SK-N-SH (cell line): ENCODE data around the gene YBX2. TPM values are rescaled to one million over a fixed set of nuclear protein-coding genes. Genes with fewer than 3 reads are reported as not detected.

ENCODE experiments used
- CTCF ChIA-PET: fragments of 300-600, 350-600 bp; formaldehyde crosslinking; extraction: SDS; loops from one replicate; lab custom pipeline; 2021; lab: Yijun Ruan, JAX
- POLR2A ChIA-PET: fragments of 350-600 bp; sonication (Branson Sonifier 250); formaldehyde crosslinking; extraction: SDS; loops from one replicate; lab custom pipeline; 2020; ENCODE audit warnings: antibody characterized with exemption, inconsistent platforms; lab: Yijun Ruan, JAX
- DNase-seq: peaks from one replicate; pipeline ENCODE4 v3.0.0; 2012
- H2AFZ ChIP-seq: fragments of 200-600 bp; sonication (generic); 2 replicates; pipeline ENCODE4 v1.8.1; 2016; ENCODE audit warnings: antibody characterized with exemption, mild to moderate bottlenecking, low read depth
- H3F3A ChIP-seq: fragments of 200-600 bp; sonication (generic); replicated peaks from 2 replicates; pipeline ENCODE3; 2016; ENCODE audit warnings: antibody characterized with exemption, mild to moderate bottlenecking; ENCODE audit not compliant: insufficient read depth
- H3K27ac ChIP-seq, 2 experiments: fragments of 200-500 bp in 1 of 2; fragments of 200-600 bp in 1 of 2; sonication (Bioruptor generic) in 1 of 2; sonication (generic), shearing (Covaris generic) in 1 of 2; 2 replicates each; pipeline versions ENCODE4 v1.5.1 to v1.6.1; 2014 to 2016; ENCODE audit warnings: low read depth in 2 of 2, inconsistent platforms in 1 of 2, low read length in 1 of 2, mild to moderate bottlenecking in 1 of 2, mixed read lengths in 1 of 2
- H3K27me3 ChIP-seq: fragments of 200-600 bp; sonication (generic), shearing (Covaris generic); 2 replicates; pipeline ENCODE4 v1.6.1; 2016; ENCODE audit warnings: mixed run types; ENCODE audit not compliant: insufficient read depth
- H3K36me3 ChIP-seq, 2 experiments: fragments of 200-500 bp in 1 of 2; fragments of 200-600 bp in 1 of 2; sonication (Bioruptor generic) in 1 of 2; sonication (generic) in 1 of 2; replicated peaks in 1 of 2; 2 replicates each; pipeline versions ENCODE3 to v1.5.1; 2014 to 2016; ENCODE audit warnings: low read length in 1 of 2, mild to moderate bottlenecking in 1 of 2; ENCODE audit not compliant: insufficient read depth in 2 of 2, control insufficient read depth in 1 of 2
- H3K4me1 ChIP-seq, 2 experiments: fragments of 200-500 bp in 1 of 2; fragments of 200-600 bp in 1 of 2; sonication (Bioruptor generic) in 1 of 2; sonication (generic), shearing (Covaris generic) in 1 of 2; 2 replicates each; pipeline versions ENCODE4 v1.5.1 to v1.6.1; 2014 to 2016; ENCODE audit warnings: low read depth in 1 of 2, low read length in 1 of 2, mixed run types in 1 of 2; ENCODE audit not compliant: insufficient read depth in 2 of 2, control insufficient read depth in 1 of 2
- H3K4me2 ChIP-seq: fragments of 200-600 bp; sonication (generic), shearing (Covaris generic); 2 replicates; pipeline ENCODE4 v1.6.1; 2017; ENCODE audit warnings: mixed run types
- H3K4me3 ChIP-seq, 2 experiments: fragments of 200-500 bp in 1 of 2; fragments of 200-600 bp in 1 of 2; sonication (Bioruptor generic) in 1 of 2; sonication (generic), shearing (Covaris generic) in 1 of 2; 2 replicates each; pipeline versions ENCODE4 v1.5.1 to v1.8.1; 2014 to 2016; ENCODE audit warnings: low read depth in 2 of 2, inconsistent platforms in 1 of 2, low read length in 1 of 2, mild to moderate bottlenecking in 1 of 2, mixed read lengths in 1 of 2, moderate library complexity in 1 of 2
- H3K79me2 ChIP-seq: fragments of 200-600 bp; sonication (generic); 2 replicates; pipeline ENCODE4 v1.8.1; 2017; ENCODE audit warnings: mild to moderate bottlenecking; ENCODE audit not compliant: insufficient read depth
- H3K9ac ChIP-seq: fragments of 200-600 bp; sonication (generic); 2 replicates; pipeline ENCODE4 v1.6.1; 2017; ENCODE audit warnings: mixed run types
- H3K9me2 ChIP-seq: fragments of 200-600 bp; sonication (generic); 2 replicates; pipeline ENCODE4 v1.6.1; 2017; ENCODE audit warnings: mixed run types
- H3K9me3 ChIP-seq: fragments of 200-600 bp; sonication (generic); 2 replicates; pipeline ENCODE4 v1.6.1; 2017; ENCODE audit warnings: mixed run types, mild to moderate bottlenecking, moderate library complexity
- H4K20me1 ChIP-seq: fragments of 200-600 bp; sonication (generic); 2 replicates; pipeline ENCODE4 v1.6.1; 2017; ENCODE audit warnings: mild to moderate bottlenecking, mixed run types; ENCODE audit not compliant: insufficient read depth
- CHD2 ChIP-seq: fragments of 150-350 bp; IDR thresholded peaks from 2 replicates; pipeline ENCODE4 v1.6.1; 2018; ENCODE audit warnings: low read length; ENCODE audit not compliant: partially characterized antibody
- ELF1 ChIP-seq: IDR thresholded peaks from 2 replicates; pipeline ENCODE4 v1.4.0; 2012
- EP300 ChIP-seq, 2 experiments: IDR thresholded peaks; 2 replicates each; pipeline versions ENCODE4 v1.4.0 to v1.6.1; 2012; ENCODE audit warnings: borderline replicate concordance in 1 of 2, low read depth in 1 of 2, low read length in 1 of 2
- EZH2phosphoT487 ChIP-seq: fragments of 200-600 bp; sonication (generic); IDR thresholded peaks from 2 replicates; pipeline ENCODE4 v1.6.1; 2017; ENCODE audit warnings: low read depth, mixed run types, mild to moderate bottlenecking, antibody characterized with exemption, moderate library complexity, borderline replicate concordance
- FOSL2 ChIP-seq: IDR thresholded peaks from 2 replicates; pipeline ENCODE4 v1.4.0; 2012; ENCODE audit warnings: low read depth, mild to moderate bottlenecking, moderate library complexity, borderline replicate concordance
- GABPA ChIP-seq: IDR thresholded peaks from 2 replicates; pipeline ENCODE4 v1.4.0; 2012; ENCODE audit warnings: low read depth, mild to moderate bottlenecking
- GATA2 ChIP-seq: sonication (generic); formaldehyde crosslinking; IDR thresholded peaks from 2 replicates; pipeline ENCODE4 v1.5.0; 2020; ENCODE audit warnings: mild to moderate bottlenecking, missing genetic modification reagents
- MAX ChIP-seq: IDR thresholded peaks from 2 replicates; pipeline ENCODE4 v1.4.0; 2012; ENCODE audit warnings: low read depth
- MEF2A ChIP-seq: IDR thresholded peaks from 2 replicates; pipeline ENCODE4 v1.4.0; 2012; ENCODE audit warnings: low read depth, borderline replicate concordance
- MXI1 ChIP-seq: IDR thresholded peaks from 2 replicates; pipeline ENCODE4 v1.6.1; 2012; ENCODE audit warnings: mild to moderate bottlenecking, low read depth, low read length, improper control_type of control experiment
- NRF1 ChIP-seq: IDR thresholded peaks from 2 replicates; pipeline ENCODE4 v1.6.1; 2012; ENCODE audit warnings: low read depth, mild to moderate bottlenecking, low read length
- POLR2AphosphoS5 ChIP-seq: IDR thresholded peaks from 2 replicates; pipeline ENCODE4 v1.6.1; 2012; ENCODE audit warnings: low read depth, low read length
- SIN3A ChIP-seq: IDR thresholded peaks from 2 replicates; pipeline ENCODE4 v1.6.1; 2012; ENCODE audit warnings: low read depth, mild to moderate bottlenecking, low read length, moderate library complexity, borderline replicate concordance
- TAF1 ChIP-seq: IDR thresholded peaks from 2 replicates; pipeline ENCODE4 v1.6.1; 2012; ENCODE audit warnings: low read depth, mild to moderate bottlenecking, low read length, moderate library complexity, borderline replicate concordance
- YY1 ChIP-seq: IDR thresholded peaks from 2 replicates; pipeline ENCODE4 v1.4.0; 2012; ENCODE audit warnings: low read depth, mild to moderate bottlenecking
- WGBS: methylation state at CpG from one replicate; pipeline ENCODE4 v1.1.6; 2017; ENCODE audit warnings: low lambda C conversion rate; 5-methylcytosine and 5-hydroxymethylcytosine counted together
- polyA plus RNA-seq, 3 experiments: library from polyadenylated mRNA; depleted of rRNA; stranded (reverse); fragments of >200 nt; gene quantifications; 2 replicates each; pipeline ENCODE4 v1.2.3, GENCODE V29; 2012

The YBX2 gene
- polyA plus RNA-seq, 1 of the 3 experiments (the other 2 are of a cell fraction) = 0.54 TPM

DNA sequence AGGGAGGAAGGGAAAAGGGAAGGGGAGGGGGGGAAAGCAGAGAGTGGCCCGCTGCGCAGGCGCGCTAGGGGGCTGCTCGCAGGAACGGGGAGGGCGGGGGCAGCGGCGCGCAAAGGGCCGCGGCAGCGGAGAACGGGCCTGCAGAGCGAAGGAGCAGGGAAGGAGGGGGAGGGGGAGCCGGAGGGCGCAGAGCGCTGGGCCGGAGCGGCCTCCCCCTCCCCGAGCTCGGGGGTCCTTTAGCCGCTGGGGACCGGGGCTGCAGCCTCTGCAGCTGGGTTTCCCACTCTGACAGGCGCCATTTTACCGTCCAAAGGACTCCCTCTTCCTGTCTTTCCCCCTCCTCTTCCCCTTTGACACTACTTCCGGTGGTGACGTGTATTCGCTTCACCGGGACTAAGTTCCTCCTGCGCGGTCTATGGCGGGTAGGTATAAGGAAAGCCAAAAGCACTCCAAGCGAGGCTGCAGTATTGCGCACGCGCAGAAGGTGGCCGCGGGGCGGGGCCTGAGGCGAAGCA, 42.7 kb downstream of the YBX2 start, which contains the start of gene CTDNEP1:
Gene CTDNEP1 (minus strand): TSS at position 74 of the 515 bp plus-strand sequence. CDS start 438 bp downstream, outside the sequence.
- DNase-seq = peak; percentile 96
- peak within 1 kb of the TSS; percentile 94 for H3K9ac ChIP-seq
- H3K4me1 ChIP-seq = peaks cover 9 to 23% of the 10 kb centered on the region in 2 experiments; a peak in 3 of 4 replicates
- peaks cover 63% of the 10 kb centered on the region for H3K79me2 ChIP-seq
- H3K27ac ChIP-seq = peak within 1 kb of the TSS; percentile 97 to 99
- POLR2A ChIA-PET = interaction anchor here (0.7 to 1.6 kb wide), 4 partner anchors 9 to 427 kb away, joined by 3 to 7 read pairs (median 6); partner anchors contain the start of genes GABARAP and PHF23
- 1% methylated on average over 27 of the region's 41 CpGs for WGBS
- TF ChIP-seq CHD2 (peak; percentile 41), ELF1 (peak; percentile 62; the same call in 1 of the 2 replicates), GABPA (peak; percentile 91), EZH2phosphoT487 (no peak), TAF1 (peak; percentile 89), GATA2 (CRISPR knock-in tag) (no peak), NRF1 (peak; percentile 68), POLR2AphosphoS5 (peak; percentile 64; the same call in 1 of the 2 replicates), SIN3A (0 out of 2 replicates have a peak, but pooled peaks have one; percentile 23), MEF2A (no peak), EP300 (IDR thresholded peaks at IDR 0.05; ENCODE audit: borderline replicate concordance in 1 of 2, low read depth in 1 of 2, low read length in 1 of 2) (peak in 1 of 2 experiments; percentile 18; a peak in 1 of 4 replicates), YY1 (peak; percentile 94)
- H3K9me3 ChIP-seq = no peaks in the 10 kb centered on the region
- peak within 1 kb of the TSS; percentile 81 to 95 for H3K4me3 ChIP-seq
- no peaks in the 10 kb centered on the region for H4K20me1 ChIP-seq
- peaks cover 17 to 19% of the 10 kb centered on the region in 2 experiments for H3K36me3 ChIP-seq
- CTCF ChIA-PET = interaction anchor here (0.6 to 1.6 kb wide), 8 partner anchors 9 to 309 kb away, joined by 3 to 14 read pairs (median 4); no protein-coding TSS in a partner anchor
- H2AFZ ChIP-seq = peak within 1 kb of the TSS; percentile 91
- peak within 1 kb of the TSS; percentile 95 for H3K4me2 ChIP-seq
- no peaks in the 10 kb centered on the region for H3K27me3 ChIP-seq
- H3F3A ChIP-seq = peaks cover 10% of the 10 kb centered on the region
- no peaks in the 10 kb centered on the region for H3K9me2 ChIP-seq

GRCh38 chr17:7250695-7251627, 43.5 kb downstream of the YBX2 start:
- ChIA-PET POLR2A (interaction anchor here (0.7 to 1.6 kb wide), 4 partner anchors 8 to 428 kb away, joined by 3 to 7 read pairs (median 6); partner anchors contain the start of genes GABARAP and PHF23), CTCF (interaction anchor here (0.6 to 1.6 kb wide), 8 partner anchors 8 to 310 kb away, joined by 3 to 14 read pairs (median 4); no protein-coding TSS in a partner anchor)
- no peaks in the 10 kb centered on the region for H3K9me3 ChIP-seq
- peaks cover 10% of the 10 kb centered on the region for H3F3A ChIP-seq
- peaks cover 17 to 22% of the 10 kb centered on the region in 2 experiments for H3K36me3 ChIP-seq
- H3K27me3 ChIP-seq = no peaks in the 10 kb centered on the region
- DNase-seq = no peak
- WGBS = 2% methylated on average over 49 of the region's 55 CpGs
- H3K4me2 ChIP-seq = peak overlapping the region; percentile 95
- H3K27ac ChIP-seq = peak overlapping the region; percentile 96 to 99
- 0 out of 2 replicates have a peak overlapping the region, but pooled peaks have one; percentile 21 for H2AFZ ChIP-seq
- peaks cover 68% of the 10 kb centered on the region for H3K79me2 ChIP-seq
- peak overlapping the region; percentile 81 to 95 for H3K4me3 ChIP-seq
- H3K9me2 ChIP-seq = no peaks in the 10 kb centered on the region
- TF ChIP-seq MXI1 (0 out of 2 replicates have a peak, but pooled peaks have one; percentile 32), FOSL2 (no peak), MAX (0 out of 2 replicates have a peak, but pooled peaks have one; percentile 10)
- peaks cover 9 to 23% of the 10 kb centered on the region in 2 experiments; a peak in 3 of 4 replicates for H3K4me1 ChIP-seq
- no peaks in the 10 kb centered on the region for H4K20me1 ChIP-seq
- H3K9ac ChIP-seq = peak overlapping the region; percentile 94
